Mesothelial cell of epicardium (in vitro differentiated cells): ENCODE results near the gene ZNF536. TPM values are rescaled to one million over a fixed set of nuclear protein-coding genes. Genes with fewer than 3 reads are reported as not detected.

ENCODE experiments used
- DNase-seq, 2 experiments: peaks; one replicate each; pipeline ENCODE4 v3.0.0; 2021; ENCODE audit warnings: low spot score in 2 of 2; ENCODE audit not compliant: unreplicated experiment in 2 of 2
- H3K27ac Mint-ChIP-seq: 2 replicates; pipeline ENCODE4 v1.8.0; 2021; ENCODE audit warnings: mixed read lengths
- H3K27me3 Mint-ChIP-seq: 2 replicates; pipeline ENCODE4 v1.8.0; 2021; ENCODE audit warnings: low read depth, mixed read lengths
- H3K36me3 Mint-ChIP-seq: 2 replicates; pipeline ENCODE4 v1.8.0; 2021; ENCODE audit warnings: mixed read lengths
- H3K4me1 Mint-ChIP-seq: 2 replicates; pipeline ENCODE4 v1.8.0; 2021; ENCODE audit warnings: mixed read lengths
- H3K4me3 Mint-ChIP-seq: 2 replicates; pipeline ENCODE4 v1.8.0; 2021; ENCODE audit warnings: mild to moderate bottlenecking, moderate library complexity, mixed read lengths
- H3K9me3 Mint-ChIP-seq: 2 replicates; pipeline ENCODE4 v1.8.0; 2021; ENCODE audit warnings: mixed read lengths
- total RNA-seq: library from RNA; stranded (reverse); gene quantifications from 3 replicates; pipeline ENCODE4 v1.2.1, GENCODE V29; 2021
- TF ChIP-seq, protein P1 (sequence below): fragments of 200-600 bp; sonication (generic); IDR thresholded peaks from one replicate; pipeline ENCODE4 v1.5.0; 2021; ENCODE audit warnings: antibody characterized with exemption; ENCODE audit not compliant: unreplicated experiment

ZNF536 gene
- total RNA-seq, 1 donor from 2014 or later: 9.2 TPM

DNA sequence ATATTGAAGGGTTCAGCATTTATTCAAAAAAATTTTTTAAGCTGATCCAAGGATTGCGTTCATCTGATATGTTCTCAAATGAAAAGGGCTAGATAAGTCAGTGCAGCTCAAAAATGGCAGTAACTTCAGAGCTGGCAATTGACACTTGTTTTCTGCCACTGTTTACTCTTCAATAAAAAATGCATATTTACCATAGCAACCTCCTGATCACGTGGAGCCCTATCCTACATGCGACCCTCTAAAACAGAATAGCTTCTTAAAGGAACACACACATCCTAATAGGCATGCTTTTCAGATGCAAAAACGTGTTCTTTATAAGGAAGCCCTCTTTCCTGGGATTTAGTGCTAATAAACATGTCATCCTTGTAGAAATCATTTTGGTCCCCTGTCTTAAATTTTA, 150.2 kb downstream of the ZNF536 start:
- Mint-ChIP-seq H3K36me3 (no peaks in the 10 kb centered on the region), H3K4me1 (no peaks in the 10 kb centered on the region), H3K27me3 (peaks cover 30% of the 10 kb centered on the region), H3K9me3 (no peaks in the 10 kb centered on the region), H3K27ac (no peak overlapping the region), H3K4me3 (no peak overlapping the region)
- DNase-seq: no peak
- TF ChIP-seq, protein P1, sequence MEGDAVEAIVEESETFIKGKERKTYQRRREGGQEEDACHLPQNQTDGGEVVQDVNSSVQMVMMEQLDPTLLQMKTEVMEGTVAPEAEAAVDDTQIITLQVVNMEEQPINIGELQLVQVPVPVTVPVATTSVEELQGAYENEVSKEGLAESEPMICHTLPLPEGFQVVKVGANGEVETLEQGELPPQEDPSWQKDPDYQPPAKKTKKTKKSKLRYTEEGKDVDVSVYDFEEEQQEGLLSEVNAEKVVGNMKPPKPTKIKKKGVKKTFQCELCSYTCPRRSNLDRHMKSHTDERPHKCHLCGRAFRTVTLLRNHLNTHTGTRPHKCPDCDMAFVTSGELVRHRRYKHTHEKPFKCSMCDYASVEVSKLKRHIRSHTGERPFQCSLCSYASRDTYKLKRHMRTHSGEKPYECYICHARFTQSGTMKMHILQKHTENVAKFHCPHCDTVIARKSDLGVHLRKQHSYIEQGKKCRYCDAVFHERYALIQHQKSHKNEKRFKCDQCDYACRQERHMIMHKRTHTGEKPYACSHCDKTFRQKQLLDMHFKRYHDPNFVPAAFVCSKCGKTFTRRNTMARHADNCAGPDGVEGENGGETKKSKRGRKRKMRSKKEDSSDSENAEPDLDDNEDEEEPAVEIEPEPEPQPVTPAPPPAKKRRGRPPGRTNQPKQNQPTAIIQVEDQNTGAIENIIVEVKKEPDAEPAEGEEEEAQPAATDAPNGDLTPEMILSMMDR: no peak

DNA sequence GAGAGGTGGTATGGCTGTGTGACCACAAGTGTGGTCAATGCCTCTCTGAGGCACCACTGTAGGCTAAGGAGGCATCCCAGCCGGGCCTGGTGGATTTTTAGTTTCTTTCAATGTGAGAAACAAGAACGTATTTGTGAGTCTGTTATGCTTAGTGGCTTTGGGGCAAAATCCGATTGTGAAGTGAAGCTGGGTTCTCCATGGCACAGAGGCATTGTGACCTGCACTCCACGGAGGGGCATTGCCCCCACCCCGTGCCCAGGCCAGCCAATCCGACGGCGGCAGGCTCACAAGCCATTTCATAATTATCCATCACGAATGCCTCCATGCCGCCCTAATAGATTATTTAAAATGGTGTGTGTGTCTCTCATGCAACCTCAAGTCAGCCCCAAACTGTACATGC, 151.6 kb downstream of the ZNF536 start:
- Mint-ChIP-seq H3K27me3 (peaks cover 34% of the 10 kb centered on the region), H3K4me1 (no peaks in the 10 kb centered on the region), H3K36me3 (no peaks in the 10 kb centered on the region), H3K9me3 (no peaks in the 10 kb centered on the region), H3K4me3 (no peak overlapping the region), H3K27ac (no peak overlapping the region)
- TF ChIP-seq, protein P1: no peak
- no peak for DNase-seq

DNA sequence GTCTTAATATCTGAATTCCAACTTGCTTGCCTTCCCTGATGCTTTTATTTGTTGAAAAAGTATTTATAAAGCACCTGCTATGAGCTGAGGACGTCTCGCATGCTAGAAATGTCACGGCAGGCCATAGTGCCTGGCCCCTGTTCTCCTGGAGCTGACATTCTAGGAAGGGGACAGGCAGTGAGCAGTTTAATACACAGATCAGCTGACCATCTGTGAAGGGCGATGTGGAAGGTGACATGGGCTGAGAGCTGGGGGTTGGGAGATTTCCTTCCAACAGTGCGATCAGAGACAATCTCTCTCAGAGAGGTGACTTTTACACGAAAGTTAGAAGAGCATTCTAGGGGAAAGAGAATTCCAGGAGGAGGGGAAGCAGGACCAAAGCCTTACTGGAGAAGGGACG, 153.2 kb downstream of the ZNF536 start:
- H3K27ac Mint-ChIP-seq: no peak overlapping the region
- H3K9me3 Mint-ChIP-seq: no peaks in the 10 kb centered on the region
- H3K4me1 Mint-ChIP-seq: no peaks in the 10 kb centered on the region
- no peaks in the 10 kb centered on the region for H3K36me3 Mint-ChIP-seq
- H3K27me3 Mint-ChIP-seq: peaks cover 38% of the 10 kb centered on the region
- H3K4me3 Mint-ChIP-seq: no peak overlapping the region
- no peak for DNase-seq
- TF ChIP-seq, protein P1: no peak

DNA sequence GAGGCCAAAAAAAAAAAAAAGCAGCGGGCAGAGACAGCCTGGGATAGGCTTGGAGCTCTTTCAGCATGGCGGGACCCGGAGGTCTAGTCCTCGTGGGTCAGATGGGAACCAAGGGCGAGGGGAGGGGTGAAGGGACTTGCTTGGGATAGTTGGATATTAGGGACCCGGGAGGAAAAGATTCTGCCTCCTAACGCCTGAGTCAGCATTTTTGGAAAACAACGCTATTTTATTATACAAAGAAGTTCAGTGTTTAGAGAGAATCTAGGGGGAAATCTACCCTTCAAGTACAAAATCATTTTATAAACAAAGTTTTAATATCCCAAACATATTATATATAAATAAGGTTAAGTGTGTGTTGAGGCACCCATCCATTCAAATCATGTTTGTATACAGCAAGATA, 156.7 kb downstream of the ZNF536 start:
- H3K4me1 Mint-ChIP-seq: no peaks in the 10 kb centered on the region
- TF ChIP-seq, protein P1: no peak
- H3K27me3 Mint-ChIP-seq: peaks cover 26% of the 10 kb centered on the region
- no peaks in the 10 kb centered on the region for H3K36me3 Mint-ChIP-seq
- no peak overlapping the region for H3K27ac Mint-ChIP-seq
- no peaks in the 10 kb centered on the region for H3K9me3 Mint-ChIP-seq
- no peak for DNase-seq
- H3K4me3 Mint-ChIP-seq: no peak overlapping the region

DNA sequence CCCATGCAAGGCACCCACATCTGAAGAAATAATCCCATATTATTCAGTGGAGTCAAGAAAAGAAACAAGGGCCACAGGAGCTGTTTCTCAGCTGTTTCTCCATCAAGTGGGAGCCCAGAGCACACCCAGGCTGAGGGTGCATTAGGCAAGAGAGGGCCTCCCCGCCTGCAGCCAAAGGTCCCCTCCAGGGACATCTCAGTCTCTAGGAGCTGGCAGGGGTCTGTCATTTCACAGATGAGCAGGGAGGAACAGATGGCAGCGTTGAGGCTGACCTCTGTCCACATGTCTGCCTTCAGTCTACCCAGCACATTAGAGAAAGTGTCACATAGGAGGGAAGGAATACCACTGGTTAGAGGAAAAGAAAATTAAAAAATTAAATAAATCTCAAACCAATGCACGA, 157.7 kb downstream of the ZNF536 start:
- H3K9me3 Mint-ChIP-seq: no peaks in the 10 kb centered on the region

More for the DNA sequence above, 157.7 kb downstream of the ZNF536 start:
- no peaks in the 10 kb centered on the region for H3K4me1 Mint-ChIP-seq
- TF ChIP-seq, protein P1: no peak
- H3K36me3 Mint-ChIP-seq: no peaks in the 10 kb centered on the region
- H3K27ac Mint-ChIP-seq: no peak overlapping the region
- DNase-seq: no peak
- H3K27me3 Mint-ChIP-seq: peaks cover 20% of the 10 kb centered on the region
- H3K4me3 Mint-ChIP-seq: no peak overlapping the region
